Measurements from ENCODE around the gene APOA5.
"Not testable (repeated sequence)": the region's sequence is repeated elsewhere in the genome, so short reads cannot be mapped to it uniquely, and the experiment has no call there.

Gene APOA5

DNA sequence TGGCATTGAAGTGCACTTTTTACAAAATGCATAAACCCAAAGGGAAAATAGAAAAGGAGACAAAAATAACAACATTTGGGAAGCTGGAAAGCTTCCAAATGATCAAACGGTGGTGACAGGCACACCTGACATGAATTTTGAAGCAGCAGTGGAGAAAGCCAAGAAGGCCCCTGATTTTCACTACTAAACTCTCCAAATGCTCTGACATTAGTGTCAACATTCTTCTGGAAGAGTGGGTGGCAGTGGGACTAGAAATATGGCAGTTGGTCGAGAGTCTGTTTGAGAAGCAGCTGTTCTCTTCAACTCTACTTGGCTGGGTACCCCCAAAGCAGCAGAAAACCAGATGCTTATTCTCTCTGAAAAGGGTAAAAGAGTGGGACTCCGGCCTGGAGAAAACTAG, 12.3 kb upstream of the APOA5 start:
- Histone ChIP-seq H3K9me3 (ENCODE audit: control insufficient read depth, low read length) (no peaks in the 10 kb centered on the region), H3K4me3 (ENCODE audit: low read length) (no peak overlapping the region), H3K9ac (ENCODE audit: low read length) (no peak overlapping the region)

DNA sequence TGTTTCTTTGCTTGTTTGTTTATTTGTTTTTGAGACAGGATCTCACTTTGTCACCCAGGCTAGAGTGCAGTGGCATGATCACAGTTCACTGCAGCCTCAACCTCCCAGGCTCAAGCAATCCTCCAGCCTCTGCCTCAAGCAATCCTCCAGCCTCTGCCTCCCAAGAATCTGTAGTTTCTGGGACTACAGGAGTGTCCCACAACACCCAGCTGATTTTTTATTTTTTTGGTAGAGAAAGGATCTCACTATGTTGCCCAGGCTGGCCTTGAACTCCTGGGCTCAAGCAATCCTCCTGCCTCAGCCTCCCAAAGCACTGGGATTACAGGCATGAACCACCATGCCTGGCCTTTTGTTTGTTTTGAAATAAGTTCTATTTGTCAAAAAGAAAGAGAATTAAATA, 10.0 kb upstream of the APOA5 start:
- not testable (repeated sequence) for H3K36me3 ChIP-seq (ENCODE audit: control insufficient read depth, insufficient read depth, low read length); H3K9me3 ChIP-seq (ENCODE audit: control insufficient read depth, low read length); H3K9ac ChIP-seq (ENCODE audit: low read length); H3K27me3 ChIP-seq (ENCODE audit: control insufficient read depth, insufficient read depth, low read length); H3K4me3 ChIP-seq (ENCODE audit: low read length)
- H3K4me1 ChIP-seq (ENCODE audit: control insufficient read depth, insufficient read depth, low read length) = peaks cover 19% of the 10 kb centered on the region

More for the DNA sequence above, 12.3 kb upstream of the APOA5 start:
- H3K4me1 ChIP-seq (ENCODE audit: control insufficient read depth, insufficient read depth, low read length) = peaks cover 27% of the 10 kb centered on the region
- H3K27me3 ChIP-seq (ENCODE audit: control insufficient read depth, insufficient read depth, low read length) = no peaks in the 10 kb centered on the region
- no peaks in the 10 kb centered on the region for H3K36me3 ChIP-seq (ENCODE audit: control insufficient read depth, insufficient read depth, low read length)

DNA sequence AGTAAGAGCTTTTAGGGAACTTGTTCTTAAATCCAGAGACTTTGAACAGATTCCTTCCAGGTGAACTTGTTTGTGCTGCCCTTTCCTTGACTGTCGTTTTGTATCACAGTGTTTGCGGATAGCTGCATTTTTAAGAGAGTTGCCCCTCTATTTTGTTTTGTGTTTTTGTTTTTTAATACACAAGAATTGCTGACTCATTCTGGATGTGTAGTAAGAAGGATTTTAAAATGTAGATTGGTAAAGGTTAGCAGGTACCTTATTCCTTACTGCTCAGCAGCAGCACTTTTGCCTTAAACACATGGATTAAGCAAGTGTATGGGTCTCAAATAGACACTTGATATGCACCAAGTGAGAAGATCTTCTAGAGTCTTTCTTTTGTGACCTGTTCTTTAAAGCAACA, 8.9 kb upstream of the APOA5 start:
- Histone ChIP-seq H3K9me3 (ENCODE audit: control insufficient read depth, low read length) (no peaks in the 10 kb centered on the region), H3K36me3 (ENCODE audit: control insufficient read depth, insufficient read depth, low read length) (no peaks in the 10 kb centered on the region), H3K4me3 (ENCODE audit: low read length) (no peak overlapping the region), H3K4me1 (ENCODE audit: control insufficient read depth, insufficient read depth, low read length) (peaks cover 11% of the 10 kb centered on the region), H3K9ac (ENCODE audit: low read length) (no peak overlapping the region), H3K27me3 (ENCODE audit: control insufficient read depth, insufficient read depth, low read length) (no peaks in the 10 kb centered on the region)

DNA sequence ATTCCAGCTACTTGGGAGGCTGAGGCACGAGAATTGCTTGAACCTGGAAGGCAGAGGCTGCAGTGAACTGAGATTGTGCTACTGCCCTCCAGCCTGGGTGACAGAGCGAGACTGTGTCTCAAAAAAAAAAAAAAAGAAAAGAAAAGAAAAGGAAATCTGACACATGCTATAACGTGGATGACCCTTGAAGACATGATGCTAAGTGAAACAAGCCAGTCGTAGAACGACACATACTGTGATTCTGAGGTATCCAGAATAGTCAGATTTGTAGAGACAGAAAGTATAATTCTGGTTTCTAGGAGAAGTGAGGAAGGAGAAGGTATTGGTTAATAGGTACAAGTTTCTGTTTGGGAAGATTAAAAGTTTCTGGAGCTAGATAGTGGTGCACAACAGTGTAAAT, 6.7 kb upstream of the APOA5 start:
- Histone ChIP-seq H3K27me3 (ENCODE audit: control insufficient read depth, insufficient read depth, low read length) (no peaks in the 10 kb centered on the region), H3K9me3 (ENCODE audit: control insufficient read depth, low read length) (no peaks in the 10 kb centered on the region)

DNA sequence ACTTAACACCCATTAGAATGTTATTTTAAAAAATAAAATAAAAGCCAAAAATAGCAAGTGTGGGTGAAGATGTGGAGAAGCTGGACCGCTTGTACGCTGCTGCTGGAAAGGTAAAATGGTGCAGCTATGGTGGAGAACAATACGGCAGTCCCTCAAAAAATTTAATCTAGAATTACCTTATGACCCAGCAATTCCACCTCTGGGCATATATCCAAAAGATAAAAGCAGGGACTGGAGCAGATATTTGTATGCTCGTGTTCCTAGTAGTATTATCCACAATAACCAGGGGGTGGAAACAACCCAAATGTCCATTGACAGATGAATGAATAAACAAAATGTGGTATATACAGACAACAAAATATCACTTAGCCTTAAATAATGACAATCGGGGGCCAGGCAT, 6.1 kb upstream of the APOA5 start:
- no peaks in the 10 kb centered on the region for H3K9me3 ChIP-seq (ENCODE audit: control insufficient read depth, low read length)
- no peak overlapping the region for H3K9ac ChIP-seq (ENCODE audit: low read length)
- H3K4me3 ChIP-seq (ENCODE audit: low read length) = no peak overlapping the region
- peaks cover 11% of the 10 kb centered on the region for H3K4me1 ChIP-seq (ENCODE audit: control insufficient read depth, insufficient read depth, low read length)
- no peaks in the 10 kb centered on the region for H3K36me3 ChIP-seq (ENCODE audit: control insufficient read depth, insufficient read depth, low read length)
- H3K27me3 ChIP-seq (ENCODE audit: control insufficient read depth, insufficient read depth, low read length) = no peaks in the 10 kb centered on the region

More for the DNA sequence above, 6.7 kb upstream of the APOA5 start:
- Histone ChIP-seq H3K9ac (ENCODE audit: low read length) (no peak overlapping the region), H3K4me1 (ENCODE audit: control insufficient read depth, insufficient read depth, low read length) (peaks cover 11% of the 10 kb centered on the region), H3K4me3 (ENCODE audit: low read length) (no peak overlapping the region), H3K36me3 (ENCODE audit: control insufficient read depth, insufficient read depth, low read length) (no peaks in the 10 kb centered on the region)

DNA sequence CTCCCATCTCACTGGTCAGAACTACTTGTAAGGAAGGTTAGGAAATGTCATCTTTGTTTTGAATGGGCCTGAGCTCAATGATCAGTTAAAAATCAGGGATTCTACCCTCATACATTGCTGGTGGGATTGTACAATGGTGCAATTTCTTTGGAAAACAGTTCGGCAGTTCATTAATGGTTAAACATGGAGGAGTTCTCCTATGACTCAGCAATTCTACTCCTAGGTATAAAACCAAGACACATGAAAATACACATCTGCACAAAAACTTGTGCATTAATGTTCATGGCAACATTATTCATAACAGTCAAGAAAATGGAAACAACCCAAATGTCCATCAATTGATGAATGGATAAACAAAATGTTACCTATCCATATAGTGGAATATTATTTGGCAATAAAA, 4.9 kb upstream of the APOA5 start:
- Histone ChIP-seq H3K4me3 (ENCODE audit: low read length) (no peak overlapping the region), H3K4me1 (ENCODE audit: control insufficient read depth, insufficient read depth, low read length) (peaks cover 22% of the 10 kb centered on the region), H3K27me3 (ENCODE audit: control insufficient read depth, insufficient read depth, low read length) (no peaks in the 10 kb centered on the region), H3K9me3 (ENCODE audit: control insufficient read depth, low read length) (no peaks in the 10 kb centered on the region), H3K9ac (ENCODE audit: low read length) (no peak overlapping the region), H3K36me3 (ENCODE audit: control insufficient read depth, insufficient read depth, low read length) (no peaks in the 10 kb centered on the region)

DNA sequence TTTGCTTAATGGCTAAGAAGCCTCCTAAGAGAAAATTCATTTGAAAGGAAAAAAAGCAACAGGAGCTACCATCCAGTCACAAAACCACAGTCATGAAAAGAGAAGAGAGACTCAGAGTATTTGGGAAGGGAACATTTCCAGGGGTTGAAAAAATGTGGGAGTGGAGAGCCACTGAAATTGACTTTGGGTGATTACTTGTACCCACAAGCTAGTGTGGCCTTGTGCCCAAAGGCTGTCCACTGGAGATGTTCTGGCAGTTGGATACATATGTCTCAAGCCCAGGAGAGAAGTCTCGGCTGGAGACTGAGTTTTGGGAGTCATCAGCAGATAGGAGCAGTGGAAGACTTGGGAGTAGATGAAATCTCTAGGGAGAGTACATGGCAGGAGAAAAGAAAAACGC, 3.2 kb upstream of the APOA5 start:
- Histone ChIP-seq H3K9ac (ENCODE audit: low read length) (no peak overlapping the region), H3K9me3 (ENCODE audit: control insufficient read depth, low read length) (no peaks in the 10 kb centered on the region), H3K4me3 (ENCODE audit: low read length) (no peak overlapping the region), H3K36me3 (ENCODE audit: control insufficient read depth, insufficient read depth, low read length) (no peaks in the 10 kb centered on the region), H3K4me1 (ENCODE audit: control insufficient read depth, insufficient read depth, low read length) (peaks cover 29% of the 10 kb centered on the region), H3K27me3 (ENCODE audit: control insufficient read depth, insufficient read depth, low read length) (no peaks in the 10 kb centered on the region)

DNA sequence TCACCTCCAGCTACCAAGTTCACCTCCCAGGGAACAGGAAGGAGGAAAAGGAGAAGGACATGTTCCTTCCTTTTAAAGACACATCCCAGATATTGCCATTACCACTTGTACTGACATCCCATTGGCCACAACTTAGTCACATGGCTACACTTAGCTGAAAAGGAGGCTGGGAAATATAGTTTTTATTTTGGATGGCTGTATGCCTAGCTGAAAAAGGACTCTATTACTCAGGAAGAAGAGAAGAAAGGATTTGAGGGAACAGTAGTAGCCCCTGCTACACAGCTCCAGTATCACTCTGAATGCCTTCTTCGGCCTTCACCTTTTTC, 2.1 kb upstream of the APOA5 start:
- Histone ChIP-seq H3K9me3 (ENCODE audit: control insufficient read depth, low read length) (no peaks in the 10 kb centered on the region), H3K36me3 (ENCODE audit: control insufficient read depth, insufficient read depth, low read length) (no peaks in the 10 kb centered on the region), H3K4me3 (ENCODE audit: low read length) (no peak overlapping the region), H3K4me1 (ENCODE audit: control insufficient read depth, insufficient read depth, low read length) (peaks cover 32% of the 10 kb centered on the region), H3K9ac (ENCODE audit: low read length) (no peak overlapping the region), H3K27me3 (ENCODE audit: control insufficient read depth, insufficient read depth, low read length) (no peaks in the 10 kb centered on the region)

DNA sequence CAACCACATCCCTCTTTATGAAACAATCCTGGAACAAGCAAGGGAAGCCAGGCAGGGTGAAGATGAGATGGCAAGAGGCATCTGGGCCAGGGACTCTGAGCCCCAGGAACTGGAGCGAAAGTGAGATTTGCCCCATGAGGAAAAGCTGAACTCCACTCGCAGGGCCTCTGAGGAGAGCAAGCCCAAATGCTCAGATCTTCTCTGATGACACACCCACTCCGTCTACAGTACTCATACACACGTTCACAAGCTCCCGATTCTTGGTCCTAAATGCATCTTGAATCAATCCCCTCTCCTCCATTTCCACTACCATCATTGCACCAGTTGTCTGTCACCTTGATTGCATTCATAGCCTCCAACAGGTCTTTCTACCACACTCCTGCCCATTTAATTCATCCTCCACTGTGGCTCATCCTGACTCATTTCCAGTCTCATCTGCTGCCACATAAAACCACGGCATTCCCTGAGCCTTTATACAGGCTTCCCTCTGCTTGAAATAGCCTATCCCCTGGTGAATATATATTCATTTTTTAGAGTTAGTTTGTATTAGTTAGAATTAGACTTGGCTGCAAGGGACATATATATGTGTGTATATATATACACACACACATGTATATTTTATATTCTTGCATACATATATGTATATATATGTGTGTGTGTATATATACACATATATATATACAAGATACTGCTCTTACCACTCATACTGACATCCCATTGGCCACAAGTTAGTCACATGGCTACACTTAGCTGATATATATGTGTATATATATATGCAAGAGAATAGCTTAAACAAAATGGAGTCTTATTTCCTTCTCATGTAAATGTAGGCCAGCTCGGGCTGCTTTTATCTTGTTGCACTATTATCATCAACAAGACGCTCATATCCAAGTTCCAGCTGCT, 1.4 kb upstream of the APOA5 start:
- Histone ChIP-seq H3K4me1 (ENCODE audit: control insufficient read depth, insufficient read depth, low read length) (peaks cover 37% of the 10 kb centered on the region), H3K9me3 (ENCODE audit: control insufficient read depth, low read length) (no peaks in the 10 kb centered on the region), H3K4me3 (ENCODE audit: low read length) (no peak overlapping the region), H3K27me3 (ENCODE audit: control insufficient read depth, insufficient read depth, low read length) (no peaks in the 10 kb centered on the region), H3K36me3 (ENCODE audit: control insufficient read depth, insufficient read depth, low read length) (no peaks in the 10 kb centered on the region), H3K9ac (ENCODE audit: low read length) (no peak overlapping the region)

DNA sequence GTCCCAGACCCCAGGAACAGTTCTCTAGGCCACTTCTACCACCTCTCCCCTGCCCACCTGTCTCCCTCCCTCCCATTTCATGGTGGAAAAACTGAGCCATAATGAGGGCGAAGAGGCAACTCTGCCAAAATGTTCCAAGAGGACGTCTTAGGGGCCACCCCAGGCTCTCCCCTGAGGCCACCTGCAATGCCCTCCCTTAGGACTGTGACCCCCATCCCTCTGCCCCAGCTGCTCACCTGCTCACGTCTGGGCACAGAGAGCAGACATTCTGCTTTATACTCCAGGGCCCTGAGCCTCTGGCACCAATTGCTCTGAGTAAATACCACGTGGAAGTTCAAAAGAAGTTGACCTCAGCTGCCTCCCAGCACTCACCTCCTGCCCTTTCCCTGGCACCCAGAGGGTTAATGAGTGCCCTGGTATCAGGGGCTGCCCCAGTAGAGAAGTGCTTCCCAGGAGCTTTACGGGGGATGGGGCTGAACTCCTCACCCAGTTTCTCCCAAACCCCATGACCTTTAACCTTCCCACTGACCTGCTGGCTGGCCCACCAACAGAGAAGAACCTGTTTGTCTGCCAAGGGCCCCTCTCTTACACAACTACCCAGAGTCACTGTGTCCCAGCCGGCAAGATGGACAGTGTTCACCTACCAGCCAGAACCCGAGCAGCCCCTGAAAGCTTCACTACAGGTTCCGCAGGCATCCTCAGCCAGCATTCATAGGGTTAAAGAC, 627 bp upstream of the APOA5 start:
- Histone ChIP-seq H3K4me1 (ENCODE audit: control insufficient read depth, insufficient read depth, low read length) (peaks cover 30% of the 10 kb centered on the region), H3K9me3 (ENCODE audit: control insufficient read depth, low read length) (no peaks in the 10 kb centered on the region), H3K9ac (ENCODE audit: low read length) (no peak overlapping the region)

DNA sequence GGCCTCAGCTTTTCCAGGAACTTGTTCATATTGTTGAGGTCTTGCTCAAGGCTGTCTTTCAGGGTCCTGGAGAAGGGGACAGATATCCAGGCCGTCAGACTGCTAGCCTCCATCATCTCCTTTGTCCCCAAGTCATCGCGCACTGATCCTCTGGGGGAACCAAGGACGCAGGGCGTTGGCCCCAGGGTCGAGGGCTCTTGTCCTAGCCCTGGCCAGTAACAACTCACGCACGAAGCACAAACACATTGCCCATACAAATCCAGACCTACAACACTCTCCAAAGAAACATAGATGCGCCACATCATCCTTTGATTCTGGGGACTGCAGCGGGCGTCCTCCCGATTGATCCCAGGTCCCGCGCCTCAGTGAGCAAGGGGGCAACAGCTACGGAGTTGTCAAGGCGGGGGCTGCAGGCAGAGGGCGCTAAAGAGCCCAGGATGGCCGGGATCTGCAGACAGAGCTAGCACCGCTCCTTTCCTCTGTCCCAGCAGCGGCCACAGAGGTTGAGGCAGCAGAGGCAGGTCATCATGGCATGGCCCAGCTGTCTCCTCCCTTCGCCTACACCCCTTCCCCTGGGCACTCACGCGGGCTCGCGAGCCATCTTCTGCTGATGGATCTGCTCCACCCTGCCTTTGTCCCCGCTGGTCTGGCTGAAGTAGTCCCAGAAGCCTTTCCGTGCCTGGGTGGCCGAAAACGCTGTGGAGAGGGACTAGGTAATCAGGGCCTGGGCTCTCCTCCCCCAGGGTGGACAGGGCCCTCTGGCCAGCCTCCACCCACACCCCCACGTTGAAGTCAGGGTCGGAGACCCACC, 472 bp downstream of the APOA5 start:
- no peaks in the 10 kb centered on the region for H3K36me3 ChIP-seq (ENCODE audit: control insufficient read depth, insufficient read depth, low read length)
- no peak overlapping the region for H3K4me3 ChIP-seq (ENCODE audit: low read length)
- no peaks in the 10 kb centered on the region for H3K27me3 ChIP-seq (ENCODE audit: control insufficient read depth, insufficient read depth, low read length)
- H3K4me1 ChIP-seq (ENCODE audit: control insufficient read depth, insufficient read depth, low read length) = peaks cover 38% of the 10 kb centered on the region
- no peak overlapping the region for H3K9ac ChIP-seq (ENCODE audit: low read length)
- no peaks in the 10 kb centered on the region for H3K9me3 ChIP-seq (ENCODE audit: control insufficient read depth, low read length)

More for the DNA sequence above, 627 bp upstream of the APOA5 start:
- no peaks in the 10 kb centered on the region for H3K27me3 ChIP-seq (ENCODE audit: control insufficient read depth, insufficient read depth, low read length)
- H3K36me3 ChIP-seq (ENCODE audit: control insufficient read depth, insufficient read depth, low read length) = no peaks in the 10 kb centered on the region
- H3K4me3 ChIP-seq (ENCODE audit: low read length) = no peak overlapping the region
